Ovary (tissue), 9 donors: ENCODE data around the gene AKAIN1. TPM values are rescaled to one million over a fixed set of nuclear protein-coding genes. Genes with fewer than 3 reads are reported as not detected.

Source experiments
- DNase-seq, 5 donors: peaks; one replicate each; pipeline ENCODE4 v3.0.0-alpha.2; 2019 to 2020
- H3K27ac ChIP-seq, 2 donors: fragments of 200-600 bp; one replicate each; pipeline versions ENCODE4 v1.5.1 to v1.8.0; 2019 to 2022
- H3K27me3 ChIP-seq: fragments of 200-600 bp; one replicate; pipeline ENCODE4 v1.8.0; 2022
- H3K36me3 ChIP-seq: fragments of 200-600 bp; sonication (generic); one replicate; pipeline ENCODE4 v1.5.1; 2019
- H3K4me1 ChIP-seq: one replicate; pipeline ENCODE4 v1.8.1; 2013; ENCODE audit warnings: mild to moderate bottlenecking, moderate library complexity; ENCODE audit not compliant: insufficient read depth
- H3K4me3 ChIP-seq: fragments of 200-600 bp; sonication (generic); one replicate; pipeline ENCODE4 v1.5.1; 2017
- H3K9me3 ChIP-seq, 2 donors: fragments of 200-600 bp in 1 of 2; sonication (generic) in 1 of 2; one replicate each; pipeline versions ENCODE4 v1.5.1 to v1.8.1; 2013 to 2019; ENCODE audit warnings: mild to moderate bottlenecking in 1 of 2, moderate library complexity in 1 of 2
- CTCF ChIP-seq, 3 donors: fragments of 450-650 bp in 2 of 3; fragments of 200-600 bp in 1 of 3; IDR thresholded peaks; one replicate each; pipeline versions ENCODE4 v1.5.1 to v1.8.0; 2016 to 2022; ENCODE audit warnings: antibody characterized with exemption in 3 of 3, mild to moderate bottlenecking in 1 of 3
- EP300 ChIP-seq: sonication (generic); formaldehyde crosslinking; IDR thresholded peaks from one replicate; pipeline ENCODE4 v1.6.1; 2017; ENCODE audit warnings: antibody characterized with exemption
- POLR2A ChIP-seq: fragments of 450-650 bp; IDR thresholded peaks from one replicate; pipeline ENCODE4 v1.6.1; 2017; ENCODE audit warnings: antibody characterized with exemption, mild to moderate bottlenecking, moderate library complexity
- WGBS, 3 donors: extraction: QIAGEN DNeasy Blood & Tissue Kit in 1 of 3; methylation state at CpG; one replicate each; pipeline versions ENCODE4 v1.1.5 to v1.1.7; 2013 to 2017; 5-methylcytosine and 5-hydroxymethylcytosine counted together
- intact Hi-C, 4 donors: fragments of 100-400 bp; cut with DNase I; formaldehyde crosslinking; loops; one replicate each; pipeline versions ENCODE4 v1.11.0 to v1.15.1; 2022 to 2023
- polyA plus RNA-seq, 2 donors: library from polyadenylated mRNA; stranded (reverse); fragments of 200-250 nt in 1 of 2; fragments of 350-450 nt in 1 of 2; fragmentation: Illumina TruSeq in 1 of 2; extraction: RNeasy Lipid Tissue Mini Kit (QIAGEN cat#74804) in 1 of 2; gene quantifications; one replicate each; pipeline ENCODE4 v1.2.3, GENCODE V29; 2013 to 2014
- total RNA-seq, 7 donors: library from RNA; depleted of rRNA in 2 of 7; stranded (reverse); fragments of >200 nt in 2 of 7; fragmentation: NEBNext Ultra II Directional in 3 of 7; extraction: Animal tissue kit (Norgen Biotek cat#: 25700) in 3 of 7; gene quantifications; one replicate each; pipeline versions ENCODE4 v1.1.0 to v1.2.4, GENCODE V29; 2016 to 2023
- donor health status: DM: no; HTN: no; CAD: no; lungs with moderate emphysema.
- donor health status: DM: no; HTN: no; CAD: no.
- donor health status: Bipolar disorder and iron deficiency.
- donor health status: DM: yes; HTN: yes; CAD: no.
- donor health status: DM: no; HTN: no; CAD: no.
- donor health status: DM: yes; HTN: yes; CAD: no.

AKAIN1 gene
- total and polyA plus RNA-seq, 9 donors, result not detected

- 38 to 46% (median 40%) methylated on average over 2 of the region's 2 CpGs for WGBS, 3 donors
- Histone ChIP-seq H3K9me3 (no peaks in the 10 kb centered on the region), H3K36me3 (no peaks in the 10 kb centered on the region), H3K4me1 (no peaks in the 10 kb centered on the region), H3K4me3 (no peak overlapping the region), H3K27me3 (no peaks in the 10 kb centered on the region), H3K27ac (no peak overlapping the region)
- DNase-seq, result no peak
- TF ChIP-seq EP300 (no peak), POLR2A (no peak), CTCF (IDR thresholded peaks at IDR 0.05) (no peak)
- intact Hi-C loops, result loop anchor here in 1 of 4 donors (2.0 kb wide), 1 partner anchor 79 kb away; no protein-coding TSS in a partner anchor
Observed at GRCh38 chr18:5103693-5104092, 93.4 kb downstream of the AKAIN1 start.

GRCh38 chr18:5103286-5103685 lies 93.8 kb downstream of the AKAIN1 start:
- no peaks in the 10 kb centered on the region for H3K4me1 ChIP-seq
- WGBS, 3 donors, result 81 to 88% (median 82%) methylated on average over 1 of the region's 1 CpG
- H3K9me3 ChIP-seq, result no peaks in the 10 kb centered on the region

GRCh38 chr18:5097116-5097703 lies 99.8 kb downstream of the AKAIN1 start:
- WGBS, 3 donors, result 46 to 64% (median 47%) methylated on average over 4 of the region's 4 CpGs
- intact Hi-C loops, result no loop called here
- no peak for TF ChIP-seq CTCF (IDR thresholded peaks at IDR 0.05)
- TF ChIP-seq POLR2A, result no peak
- TF ChIP-seq EP300, result no peak

More at GRCh38 chr18:5103286-5103685, 93.8 kb downstream of the AKAIN1 start:
- Histone ChIP-seq H3K4me3 (no peak overlapping the region), H3K27ac (no peak overlapping the region), H3K36me3 (no peaks in the 10 kb centered on the region), H3K27me3 (no peaks in the 10 kb centered on the region)
- no peak for DNase-seq
- intact Hi-C loops, result no loop called here
- no peak for TF ChIP-seq POLR2A
- no peak for TF ChIP-seq EP300
- no peak for TF ChIP-seq CTCF (IDR thresholded peaks at IDR 0.05)

GRCh38 chr18:5095239-5095638 lies 101.8 kb downstream of the AKAIN1 start:
- Histone ChIP-seq H3K36me3 (no peaks in the 10 kb centered on the region), H3K27me3 (no peaks in the 10 kb centered on the region), H3K27ac (no peak overlapping the region), H3K4me1 (no peaks in the 10 kb centered on the region), H3K4me3 (no peak overlapping the region), H3K9me3 (no peaks in the 10 kb centered on the region)
- DNase-seq, result no peak
- TF ChIP-seq EP300 (no peak), CTCF (IDR thresholded peaks at IDR 0.05) (no peak), POLR2A (no peak)
- intact Hi-C loops, result no loop called here
- 70 to 90% (median 82%) methylated on average over 3 of the region's 3 CpGs for WGBS, 3 donors

More at GRCh38 chr18:5097116-5097703, 99.8 kb downstream of the AKAIN1 start:
- no peak for DNase-seq
- Histone ChIP-seq H3K4me1 (no peaks in the 10 kb centered on the region), H3K36me3 (no peaks in the 10 kb centered on the region), H3K27me3 (no peaks in the 10 kb centered on the region), H3K9me3 (no peaks in the 10 kb centered on the region), H3K27ac (no peak overlapping the region), H3K4me3 (no peak overlapping the region)
